Erythroblast (primary cell): ENCODE results near the gene PDZRN3.

ENCODE experiments used
- GATA1 ChIP-seq: IDR thresholded peaks from 2 replicates; pipeline ENCODE4 v1.6.1; 2011; ENCODE audit warnings: low read depth, mild to moderate bottlenecking, control low read depth, low read length, moderate library complexity
- POLR2A ChIP-seq: IDR thresholded peaks from 2 replicates; pipeline ENCODE4 v1.6.1; 2011; ENCODE audit warnings: mild to moderate bottlenecking, low read length

GRCh38 chr3:73389928-73390327 is 234.8 kb downstream of the PDZRN3 start:
- TF ChIP-seq POLR2A (no peak), GATA1 (no peak)
